ENCODE data around the gene EPHB1. TPM values are rescaled to one million over a fixed set of nuclear protein-coding genes. Genes with fewer than 3 reads are reported as not detected.
"Not testable (repeated sequence)": the region's sequence is repeated elsewhere in the genome, so short reads cannot be mapped to it uniquely, and the experiment has no call there.

Gene EPHB1
- total RNA-seq, 3 donors from 2014 or later: 0.31 to 6.9 (median 0.64) TPM

- Histone ChIP-seq H3K36me3 (ENCODE audit: low read depth) (no peaks in the 10 kb centered on the region), H3K4me3 (no peak overlapping the region), H3K9me3 (no peaks in the 10 kb centered on the region), H3K4me1 (ENCODE audit: low read depth) (no peaks in the 10 kb centered on the region)
- intact Hi-C loops (cut with DNase I, micrococcal nuclease): no loop called here
- no peak for ATAC-seq
- DNase-seq: no peak
- TF ChIP-seq CTCF (IDR thresholded peaks at IDR 0.05): no peak
Observed at GRCh38 chr3:135033737-135034136, 238.7 kb downstream of the EPHB1 start.

GRCh38 chr3:135034291-135034768 is 239.3 kb downstream of the EPHB1 start:
- H3K4me1 ChIP-seq (ENCODE audit: low read depth): no peaks in the 10 kb centered on the region
- DNase-seq (no peak), ATAC-seq (no peak)
- no peaks in the 10 kb centered on the region for H3K9me3 ChIP-seq
- no peak for TF ChIP-seq CTCF (IDR thresholded peaks at IDR 0.05)
- no peak overlapping the region for H3K4me3 ChIP-seq
- H3K36me3 ChIP-seq (ENCODE audit: low read depth): no peaks in the 10 kb centered on the region
- intact Hi-C loops (cut with DNase I, micrococcal nuclease): no loop called here

GRCh38 chr3:135034891-135035440 is 239.9 kb downstream of the EPHB1 start:
- H3K36me3 ChIP-seq (ENCODE audit: low read depth): no peaks in the 10 kb centered on the region
- no peak for DNase-seq
- TF ChIP-seq CTCF (IDR thresholded peaks at IDR 0.05): no peak
- H3K4me3 ChIP-seq: no peak overlapping the region
- H3K4me1 ChIP-seq (ENCODE audit: low read depth): no peaks in the 10 kb centered on the region
- no peaks in the 10 kb centered on the region for H3K9me3 ChIP-seq
- intact Hi-C loops (cut with DNase I, micrococcal nuclease): no loop called here
- ATAC-seq: no peak

GRCh38 chr3:135038186-135038585 is 243.1 kb downstream of the EPHB1 start:
- no peak overlapping the region for H3K4me3 ChIP-seq
- TF ChIP-seq CTCF (IDR thresholded peaks at IDR 0.05): no peak
- ATAC-seq: no peak
- H3K4me1 ChIP-seq (ENCODE audit: low read depth): no peaks in the 10 kb centered on the region
- no peaks in the 10 kb centered on the region for H3K36me3 ChIP-seq (ENCODE audit: low read depth)
- intact Hi-C loops (cut with DNase I, micrococcal nuclease): no loop called here
- DNase-seq: no peak
- H3K9me3 ChIP-seq: no peaks in the 10 kb centered on the region

- H3K9me3 ChIP-seq; H3K4me3 ChIP-seq; ATAC-seq; H3K4me1 ChIP-seq (ENCODE audit: low read depth); DNase-seq; intact Hi-C loops (cut with DNase I, micrococcal nuclease); H3K36me3 ChIP-seq (ENCODE audit: low read depth): not testable (repeated sequence)
Observed at GRCh38 chr3:135039536-135039935, 244.5 kb downstream of the EPHB1 start.

- no peaks in the 10 kb centered on the region for H3K9me3 ChIP-seq
- no peaks in the 10 kb centered on the region for H3K4me1 ChIP-seq (ENCODE audit: low read depth)
- ATAC-seq (no peak), DNase-seq (no peak)
- no peak for TF ChIP-seq CTCF (IDR thresholded peaks at IDR 0.05)
- no peaks in the 10 kb centered on the region for H3K36me3 ChIP-seq (ENCODE audit: low read depth)
- intact Hi-C loops (cut with DNase I, micrococcal nuclease): no loop called here
- H3K4me3 ChIP-seq: no peak overlapping the region
Observed at GRCh38 chr3:135040321-135041240, 245.5 kb downstream of the EPHB1 start.
